Muscle layer of duodenum (tissue), 2 donors: ENCODE data around the gene ZMYND11.

ENCODE experiments used
- H3K27ac ChIP-seq: one replicate; pipeline ENCODE4 v1.7.0; 2013; ENCODE audit warnings: mild to moderate bottlenecking, low read length
- H3K27me3 ChIP-seq: one replicate; pipeline ENCODE4 v1.7.0; 2013; ENCODE audit warnings: low read depth, mild to moderate bottlenecking, control low read depth, low read length
- H3K36me3 ChIP-seq, 2 donors: one replicate each; pipeline ENCODE4 v1.7.0; 2013; ENCODE audit warnings: low read length in 2 of 2, control low read depth in 1 of 2, mild to moderate bottlenecking in 1 of 2; ENCODE audit not compliant: insufficient read depth in 2 of 2, control insufficient read depth in 1 of 2
- H3K4me1 ChIP-seq, 2 donors: one replicate each; pipeline ENCODE4 v1.7.0; 2013; ENCODE audit warnings: low read length in 2 of 2, mild to moderate bottlenecking in 2 of 2, control low read depth in 1 of 2, moderate library complexity in 1 of 2; ENCODE audit not compliant: insufficient read depth in 2 of 2, control insufficient read depth in 1 of 2
- H3K4me3 ChIP-seq, 2 donors: one replicate each; pipeline ENCODE4 v1.7.0; 2013; ENCODE audit warnings: low read length in 2 of 2, low read depth in 1 of 2, mild to moderate bottlenecking in 1 of 2
- H3K9me3 ChIP-seq, 2 donors: one replicate each; pipeline ENCODE4 v1.7.0; 2013; ENCODE audit warnings: low read length in 2 of 2, control low read depth in 1 of 2, mild to moderate bottlenecking in 1 of 2; ENCODE audit not compliant: control insufficient read depth in 1 of 2
- donor health status: healthy.

The ZMYND11 gene

DNA sequence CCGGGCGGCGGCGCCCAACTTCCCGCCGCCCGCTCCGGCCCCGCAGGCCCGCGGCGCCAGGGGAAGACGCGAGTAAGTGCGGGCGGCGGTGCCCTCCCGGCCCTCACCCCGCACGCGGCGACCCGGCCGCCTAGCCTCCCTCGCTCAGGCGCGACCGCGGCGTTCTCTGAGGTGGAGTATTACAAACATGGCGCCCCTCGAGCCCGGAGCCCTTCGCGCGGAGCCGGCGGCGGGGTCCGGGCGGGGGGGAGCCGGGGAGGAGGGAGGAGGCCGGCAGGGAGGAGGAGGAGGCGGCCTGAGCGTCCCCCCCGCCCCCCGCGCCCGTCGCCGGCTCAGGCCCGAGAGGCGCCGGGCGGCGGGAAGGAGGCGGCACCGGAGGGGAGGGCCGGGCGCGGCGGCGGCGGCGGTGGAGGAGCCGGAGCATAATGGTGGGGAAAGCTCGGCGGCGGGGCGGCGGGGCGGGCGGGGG lies at the start of gene ZMYND11:
Gene ZMYND11, plus strand, starts transcription at position 324 of the 469 bp plus-strand sequence. CDS start 44,558 bp downstream, outside the sequence.
- Histone ChIP-seq H3K4me1 (peaks cover 12 to 27% of the 10 kb centered on the region in 2 donors), H3K27ac (peak within 1 kb of the TSS; percentile 50), H3K9me3 (no peaks in the 10 kb centered on the region), H3K27me3 (no peaks in the 10 kb centered on the region), H3K4me3 (peak within 1 kb of the TSS; percentile 72 to 81), H3K36me3 (no peaks in the 10 kb centered on the region)

DNA sequence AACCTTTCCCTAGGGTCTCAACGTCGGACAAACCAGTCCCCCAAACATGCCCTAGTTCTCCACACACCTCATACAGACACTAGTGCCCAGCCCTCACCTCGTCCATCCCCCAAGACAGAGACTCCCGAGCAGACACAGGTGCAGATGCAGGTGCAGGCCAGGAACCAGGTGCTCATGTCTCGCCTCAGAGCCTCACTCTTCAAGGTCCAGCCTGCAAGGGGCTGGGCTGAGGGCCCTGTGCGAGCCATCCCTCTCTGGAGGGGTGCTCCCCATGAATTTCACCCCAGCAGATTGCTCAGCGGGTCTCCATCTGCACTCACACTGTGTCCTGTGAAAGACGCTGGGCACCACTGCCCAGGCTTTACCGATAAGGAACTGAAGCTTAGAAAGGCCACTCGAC lies 49.2 kb upstream of the ZMYND11 start:
- Histone ChIP-seq H3K27ac (no peak overlapping the region), H3K27me3 (no peaks in the 10 kb centered on the region), H3K4me1 (peaks cover 0 to 4% of the 10 kb centered on the region in 2 donors), H3K36me3 (no peaks in the 10 kb centered on the region), H3K4me3 (no peak overlapping the region), H3K9me3 (no peaks in the 10 kb centered on the region)

DNA sequence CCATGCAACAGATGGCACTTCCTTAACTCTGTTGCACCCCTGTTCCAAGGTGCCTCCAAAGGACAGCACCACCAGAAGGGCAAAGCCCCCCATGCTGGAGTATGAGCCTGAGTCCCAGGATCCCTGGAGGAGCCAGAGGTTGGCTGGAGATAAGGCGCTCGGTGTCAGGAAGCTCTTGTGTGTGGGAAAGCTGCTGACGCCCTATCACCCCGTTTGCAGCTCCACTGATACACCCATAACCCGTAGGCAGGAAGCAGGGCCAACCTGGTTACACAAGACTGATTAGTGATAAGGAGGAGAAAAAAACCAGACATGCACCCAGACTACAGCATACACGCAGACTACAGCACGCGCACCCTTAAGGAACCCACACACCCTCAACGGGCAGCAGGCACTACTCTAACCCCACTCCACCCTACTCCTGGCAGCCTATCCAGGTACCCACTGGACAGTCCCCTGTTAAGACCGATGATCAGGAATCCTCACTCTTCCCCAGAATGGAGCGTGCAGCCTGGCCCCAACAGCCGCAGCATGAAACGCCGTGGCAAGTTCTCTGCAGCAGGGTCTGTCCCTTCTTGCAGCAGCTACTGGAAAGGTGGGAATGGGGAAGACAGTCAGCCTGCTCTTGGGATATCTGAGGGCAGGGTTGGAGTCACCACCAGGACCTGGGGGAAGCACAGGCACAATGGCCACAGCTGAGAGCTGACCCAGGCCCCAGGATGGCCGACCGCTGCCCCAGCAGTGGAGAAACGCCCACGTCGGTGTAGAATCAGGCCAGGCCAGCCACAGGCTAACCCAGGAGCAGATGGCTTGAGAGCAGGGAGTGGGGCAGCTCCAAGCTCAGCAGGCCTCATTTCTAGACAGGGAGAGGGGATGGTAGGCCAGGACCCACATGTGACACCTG lies 47.8 kb upstream of the ZMYND11 start:
- H3K9me3 ChIP-seq: no peaks in the 10 kb centered on the region
- H3K4me1 ChIP-seq: peaks cover 0 to 4% of the 10 kb centered on the region in 2 donors
- H3K27ac ChIP-seq: no peak overlapping the region
- H3K27me3 ChIP-seq: no peaks in the 10 kb centered on the region
- H3K36me3 ChIP-seq: no peaks in the 10 kb centered on the region
- H3K4me3 ChIP-seq: no peak overlapping the region

DNA sequence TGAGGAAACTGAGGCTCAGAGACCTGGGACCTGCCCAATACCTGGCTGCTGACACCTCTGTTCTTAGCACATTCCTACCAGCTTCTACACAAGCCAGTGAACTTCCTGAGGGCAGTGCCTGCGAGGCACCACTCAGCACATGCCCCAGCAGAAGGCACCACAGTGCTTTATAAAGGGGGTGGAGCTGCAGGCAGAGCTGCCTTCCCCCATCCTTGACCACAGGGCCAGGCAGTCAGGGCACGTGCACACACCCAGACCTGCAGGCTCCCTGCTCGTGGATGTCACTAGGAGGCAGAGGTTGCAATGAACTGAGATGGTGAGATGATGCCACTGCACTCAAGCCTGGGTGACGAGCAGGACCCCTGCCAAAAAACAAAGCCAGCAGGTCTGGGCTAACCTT lies 47.0 kb upstream of the ZMYND11 start:
- H3K9me3 ChIP-seq: no peaks in the 10 kb centered on the region
- H3K27ac ChIP-seq: no peak overlapping the region
- H3K4me1 ChIP-seq: peaks cover 0 to 4% of the 10 kb centered on the region in 2 donors
- no peaks in the 10 kb centered on the region for H3K27me3 ChIP-seq
- H3K4me3 ChIP-seq: no peak overlapping the region
- H3K36me3 ChIP-seq: no peaks in the 10 kb centered on the region

DNA sequence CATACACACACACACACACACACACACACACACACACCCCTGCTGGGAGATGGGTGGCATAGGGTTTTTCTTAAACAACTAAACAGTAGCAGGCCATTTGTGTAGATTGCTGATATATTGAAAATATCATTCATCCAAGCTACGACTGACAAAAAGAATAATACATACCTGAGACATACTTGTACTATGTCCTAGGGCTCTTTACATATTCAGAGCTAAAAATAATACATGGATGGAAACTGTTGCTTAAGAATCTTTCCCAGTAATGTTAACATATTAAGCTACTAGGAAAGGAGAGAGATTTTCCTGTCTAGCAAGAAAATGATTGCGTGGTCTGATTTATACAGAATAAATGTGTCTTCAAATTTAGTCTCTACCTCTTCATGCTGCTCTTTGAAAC lies 46.0 kb upstream of the ZMYND11 start:
- H3K36me3 ChIP-seq: no peaks in the 10 kb centered on the region
- peaks cover 0 to 4% of the 10 kb centered on the region in 2 donors for H3K4me1 ChIP-seq
- no peaks in the 10 kb centered on the region for H3K27me3 ChIP-seq
- H3K27ac ChIP-seq: no peak overlapping the region
- H3K4me3 ChIP-seq: no peak overlapping the region
- peaks cover 0 to under 1% of the 10 kb centered on the region in 2 donors for H3K9me3 ChIP-seq

DNA sequence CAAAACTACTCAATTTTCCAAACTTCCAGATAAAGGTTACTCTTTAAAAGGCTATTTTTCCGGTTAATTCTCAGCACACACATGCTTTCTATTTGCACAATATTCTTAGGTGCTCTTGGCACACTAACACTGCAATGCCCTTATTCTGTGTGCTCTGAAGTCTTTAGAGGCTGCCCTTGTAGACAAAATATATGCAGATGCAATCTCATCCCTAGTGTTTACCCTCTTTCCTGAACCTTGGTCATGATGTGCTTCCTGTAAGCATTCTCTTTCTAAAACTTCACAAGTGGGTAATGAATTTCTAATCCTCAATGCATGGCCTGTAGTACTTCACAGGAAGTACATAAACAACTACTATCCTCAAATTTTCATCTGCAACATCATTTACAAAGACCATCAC lies 45.1 kb upstream of the ZMYND11 start:
- H3K4me1 ChIP-seq: peaks cover 0 to 4% of the 10 kb centered on the region in 2 donors
- H3K4me3 ChIP-seq: no peak overlapping the region
- peaks cover 0 to 3% of the 10 kb centered on the region in 2 donors for H3K9me3 ChIP-seq
- H3K27me3 ChIP-seq: no peaks in the 10 kb centered on the region
- H3K36me3 ChIP-seq: no peaks in the 10 kb centered on the region
- no peak overlapping the region for H3K27ac ChIP-seq

DNA sequence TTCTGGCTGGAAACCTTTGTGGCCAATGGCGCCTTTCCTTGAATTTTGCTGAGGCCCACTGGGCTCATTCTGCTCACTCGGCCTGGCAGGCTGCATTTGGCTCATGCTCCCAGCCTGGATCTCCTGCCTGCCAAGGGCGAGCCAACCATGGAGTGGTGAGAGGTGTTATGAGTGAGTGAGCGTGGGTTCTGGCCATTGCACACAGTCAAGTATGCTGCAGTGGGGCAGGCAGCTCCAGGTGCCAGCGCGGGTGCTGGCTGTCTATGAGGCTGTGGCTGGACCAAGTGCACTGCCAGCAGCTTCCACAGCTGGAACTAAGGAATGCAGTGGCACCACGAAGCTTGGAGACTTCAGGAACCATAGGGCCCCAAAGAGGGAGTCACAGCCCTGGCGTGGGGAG lies 43.9 kb upstream of the ZMYND11 start:
- H3K27ac ChIP-seq: no peak overlapping the region
- no peaks in the 10 kb centered on the region for H3K27me3 ChIP-seq
- H3K9me3 ChIP-seq: peaks cover 3 to 8% of the 10 kb centered on the region in 2 donors
- H3K4me1 ChIP-seq: peaks cover 0 to 4% of the 10 kb centered on the region in 2 donors
- H3K36me3 ChIP-seq: no peaks in the 10 kb centered on the region
- no peak overlapping the region for H3K4me3 ChIP-seq

DNA sequence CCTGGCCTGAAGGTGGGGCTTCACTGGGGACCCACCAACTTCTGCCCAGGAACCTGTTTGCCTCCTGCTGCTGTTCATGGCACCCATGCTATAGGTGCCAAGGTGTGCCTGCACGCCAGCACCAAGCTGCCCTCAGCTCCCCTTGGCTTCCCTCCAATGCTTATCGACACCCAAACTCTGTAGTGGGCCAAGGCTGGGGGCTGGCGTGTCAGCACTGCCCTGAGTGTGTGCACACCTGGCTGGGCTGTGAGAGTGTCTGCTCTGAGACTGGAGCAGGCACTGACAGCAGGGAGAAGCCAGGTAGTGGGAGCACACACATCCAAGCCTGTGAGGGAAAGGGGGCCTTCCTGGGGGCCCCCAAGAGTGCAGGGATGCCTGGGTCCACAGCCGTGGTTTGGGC lies 43.1 kb upstream of the ZMYND11 start:
- Histone ChIP-seq H3K27ac (no peak overlapping the region), H3K4me1 (peaks cover 0 to 4% of the 10 kb centered on the region in 2 donors), H3K27me3 (no peaks in the 10 kb centered on the region), H3K4me3 (no peak overlapping the region), H3K36me3 (no peaks in the 10 kb centered on the region), H3K9me3 (peaks cover 3 to 8% of the 10 kb centered on the region in 2 donors)

DNA sequence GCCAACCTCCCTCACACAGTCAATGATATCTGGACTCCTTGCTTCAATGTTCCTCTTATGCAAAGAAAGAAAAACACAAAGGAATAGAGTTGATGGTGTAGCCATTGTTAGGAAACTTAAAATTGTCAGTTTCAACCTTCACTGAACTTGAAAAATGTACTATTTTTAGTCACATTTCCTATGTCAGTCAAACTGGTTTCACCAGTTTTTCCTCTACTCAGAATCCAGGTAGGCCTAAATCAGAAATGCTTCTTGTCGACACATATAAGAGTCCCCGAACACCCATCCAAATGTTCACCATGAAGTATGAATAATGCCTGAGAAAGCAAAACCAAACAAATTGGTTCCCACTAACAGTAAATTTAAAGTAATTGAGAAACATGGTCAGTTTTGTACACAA lies 42.4 kb upstream of the ZMYND11 start:
- H3K27ac ChIP-seq: no peak overlapping the region
- peaks cover 0 to 4% of the 10 kb centered on the region in 2 donors for H3K4me1 ChIP-seq
- H3K4me3 ChIP-seq: no peak overlapping the region
- H3K36me3 ChIP-seq: no peaks in the 10 kb centered on the region
- no peaks in the 10 kb centered on the region for H3K27me3 ChIP-seq
- peaks cover 3 to 8% of the 10 kb centered on the region in 2 donors for H3K9me3 ChIP-seq

DNA sequence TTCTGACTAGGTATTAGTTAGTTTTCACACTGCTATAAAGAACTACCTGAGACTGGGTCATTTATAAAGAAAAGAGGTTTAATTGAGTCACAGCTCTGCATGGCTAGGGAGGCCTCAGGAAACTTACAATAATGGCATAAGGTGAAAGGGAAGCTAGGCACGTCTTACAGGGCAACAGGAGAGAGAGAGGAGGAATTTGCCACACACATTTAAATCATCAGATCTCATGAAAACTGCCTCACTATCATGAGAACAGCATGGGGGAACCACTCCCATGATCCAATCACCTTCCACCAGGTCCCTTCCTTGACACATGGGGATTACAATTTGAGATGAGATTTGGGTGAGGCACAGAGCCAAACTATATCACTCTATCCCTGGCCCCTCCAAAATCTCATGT lies 40.6 kb upstream of the ZMYND11 start:
- Histone ChIP-seq H3K36me3 (no peaks in the 10 kb centered on the region), H3K4me1 (no peaks in the 10 kb centered on the region), H3K27me3 (no peaks in the 10 kb centered on the region), H3K27ac (no peak overlapping the region), H3K9me3 (peaks cover 3 to 8% of the 10 kb centered on the region in 2 donors), H3K4me3 (no peak overlapping the region)

DNA sequence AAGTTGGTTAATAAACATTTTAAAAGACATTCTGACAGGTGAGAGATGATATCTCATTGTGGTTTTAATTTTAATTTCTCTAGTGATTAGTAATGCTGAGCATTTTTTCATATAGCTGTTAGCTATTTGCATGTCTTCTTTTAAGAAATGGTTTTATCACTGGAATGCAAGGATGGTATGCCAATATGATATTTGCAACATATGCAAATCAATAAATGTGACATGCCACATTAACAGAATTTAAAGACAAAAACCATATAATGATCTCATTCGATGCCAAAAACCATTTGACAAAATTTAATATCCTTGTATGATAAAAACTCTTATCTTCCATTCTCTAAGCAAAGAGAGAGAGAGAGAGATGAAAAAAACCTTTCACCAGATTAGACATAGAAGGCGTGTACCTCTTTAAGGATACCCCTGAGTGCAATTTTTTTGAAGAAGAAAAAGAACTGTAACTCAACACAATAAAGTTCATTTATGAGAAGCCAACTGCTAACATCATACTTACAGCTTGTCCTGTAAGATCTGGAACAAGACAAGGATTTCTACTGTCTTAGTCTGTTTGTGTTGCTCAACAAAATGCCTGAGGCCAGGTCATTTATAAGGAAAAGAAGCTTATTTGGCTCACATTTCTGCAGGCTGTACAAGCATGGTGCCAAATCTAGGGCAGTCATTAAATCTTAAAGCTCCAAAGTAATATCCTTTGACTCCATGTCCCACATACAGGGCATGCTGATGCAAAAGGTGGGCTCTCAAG lies 39.7 kb upstream of the ZMYND11 start:
- no peaks in the 10 kb centered on the region for H3K4me1 ChIP-seq
- H3K27me3 ChIP-seq: no peaks in the 10 kb centered on the region
- H3K9me3 ChIP-seq: peaks cover 3 to 8% of the 10 kb centered on the region in 2 donors
- no peaks in the 10 kb centered on the region for H3K36me3 ChIP-seq
- no peak overlapping the region for H3K4me3 ChIP-seq
- H3K27ac ChIP-seq: no peak overlapping the region
